ENCODE results near the gene MICA.

DNA sequence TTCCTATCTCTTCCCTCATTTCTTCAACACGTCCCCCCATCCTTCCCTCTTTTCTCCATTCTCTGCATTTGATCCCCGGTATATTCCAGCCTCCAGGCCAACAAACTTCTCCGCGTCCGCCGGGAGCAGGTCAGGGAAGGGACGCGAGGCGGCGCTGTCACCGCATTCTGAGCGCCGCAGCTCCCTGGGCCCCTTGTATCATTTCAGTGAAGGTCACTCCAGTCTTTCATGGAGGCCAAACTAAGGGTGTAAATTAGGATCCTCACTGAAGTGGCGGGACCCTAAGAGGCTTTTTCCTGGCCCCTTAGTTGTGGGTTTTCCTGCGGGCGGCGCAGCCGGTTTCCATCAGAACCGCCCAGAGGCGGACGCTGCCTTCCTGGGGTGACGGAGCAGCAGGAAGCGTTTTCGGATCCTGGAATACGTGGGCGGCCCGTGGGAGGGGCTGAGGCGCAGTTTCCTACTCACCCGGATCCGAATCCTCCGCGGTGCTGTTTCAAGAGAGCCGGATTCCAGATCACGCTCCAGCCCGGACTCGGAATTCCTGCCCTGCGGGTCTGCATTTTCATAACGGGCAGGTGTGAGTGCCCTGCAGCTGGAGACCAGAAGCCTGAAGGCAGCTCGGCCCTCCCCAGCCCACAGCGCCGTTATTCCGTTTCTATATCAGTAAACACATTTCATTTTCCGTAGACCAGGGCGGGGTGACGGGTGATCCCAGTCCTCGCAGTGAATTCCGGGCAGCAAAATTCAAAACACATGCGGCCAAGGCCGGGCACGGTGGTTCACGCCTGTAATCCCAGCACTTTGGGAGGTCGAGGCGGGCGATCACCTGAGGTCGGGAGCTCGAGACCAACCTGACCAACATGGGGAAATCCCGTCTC is 3.6 kb upstream of the MICA start:
- TF ChIP-seq SMC3 (IDR thresholded peaks at IDR 0.05) (peak; percentile 63), RCOR1 (IDR thresholded peaks at IDR 0.05; ENCODE audit: low read depth, low read length) (no peak), RAD21 (conservative IDR thresholded peaks at IDR 0.05 in 1 of 2, IDR thresholded peaks at IDR 0.05 in 1 of 2) (peak; percentile 61 to 62), EP300 (IDR thresholded peaks at IDR 0.05) (no peak), KDM1A (IDR thresholded peaks at IDR 0.05; ENCODE audit: low read depth) (no peak), POLR2A (IDR thresholded peaks at IDR 0.05; ENCODE audit: low read length) (peak; percentile 45), ESRRA (IDR thresholded peaks at IDR 0.05; ENCODE audit: borderline replicate concordance, low read length) (peak; percentile 40; the same call in 1 of the 2 replicates), CHD4 (IDR thresholded peaks at IDR 0.05; ENCODE audit: borderline replicate concordance) (no peak), EHF (CRISPR knock-in tag; IDR thresholded peaks at IDR 0.05) (no peak), BHLHE40 (IDR thresholded peaks at IDR 0.05; ENCODE audit: low read depth, low read length) (no peak)
- TF ChIP-seq, protein P1, sequence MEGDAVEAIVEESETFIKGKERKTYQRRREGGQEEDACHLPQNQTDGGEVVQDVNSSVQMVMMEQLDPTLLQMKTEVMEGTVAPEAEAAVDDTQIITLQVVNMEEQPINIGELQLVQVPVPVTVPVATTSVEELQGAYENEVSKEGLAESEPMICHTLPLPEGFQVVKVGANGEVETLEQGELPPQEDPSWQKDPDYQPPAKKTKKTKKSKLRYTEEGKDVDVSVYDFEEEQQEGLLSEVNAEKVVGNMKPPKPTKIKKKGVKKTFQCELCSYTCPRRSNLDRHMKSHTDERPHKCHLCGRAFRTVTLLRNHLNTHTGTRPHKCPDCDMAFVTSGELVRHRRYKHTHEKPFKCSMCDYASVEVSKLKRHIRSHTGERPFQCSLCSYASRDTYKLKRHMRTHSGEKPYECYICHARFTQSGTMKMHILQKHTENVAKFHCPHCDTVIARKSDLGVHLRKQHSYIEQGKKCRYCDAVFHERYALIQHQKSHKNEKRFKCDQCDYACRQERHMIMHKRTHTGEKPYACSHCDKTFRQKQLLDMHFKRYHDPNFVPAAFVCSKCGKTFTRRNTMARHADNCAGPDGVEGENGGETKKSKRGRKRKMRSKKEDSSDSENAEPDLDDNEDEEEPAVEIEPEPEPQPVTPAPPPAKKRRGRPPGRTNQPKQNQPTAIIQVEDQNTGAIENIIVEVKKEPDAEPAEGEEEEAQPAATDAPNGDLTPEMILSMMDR (IDR thresholded peaks at IDR 0.05): peak; percentile 73
- TF ChIP-seq, protein P2, sequence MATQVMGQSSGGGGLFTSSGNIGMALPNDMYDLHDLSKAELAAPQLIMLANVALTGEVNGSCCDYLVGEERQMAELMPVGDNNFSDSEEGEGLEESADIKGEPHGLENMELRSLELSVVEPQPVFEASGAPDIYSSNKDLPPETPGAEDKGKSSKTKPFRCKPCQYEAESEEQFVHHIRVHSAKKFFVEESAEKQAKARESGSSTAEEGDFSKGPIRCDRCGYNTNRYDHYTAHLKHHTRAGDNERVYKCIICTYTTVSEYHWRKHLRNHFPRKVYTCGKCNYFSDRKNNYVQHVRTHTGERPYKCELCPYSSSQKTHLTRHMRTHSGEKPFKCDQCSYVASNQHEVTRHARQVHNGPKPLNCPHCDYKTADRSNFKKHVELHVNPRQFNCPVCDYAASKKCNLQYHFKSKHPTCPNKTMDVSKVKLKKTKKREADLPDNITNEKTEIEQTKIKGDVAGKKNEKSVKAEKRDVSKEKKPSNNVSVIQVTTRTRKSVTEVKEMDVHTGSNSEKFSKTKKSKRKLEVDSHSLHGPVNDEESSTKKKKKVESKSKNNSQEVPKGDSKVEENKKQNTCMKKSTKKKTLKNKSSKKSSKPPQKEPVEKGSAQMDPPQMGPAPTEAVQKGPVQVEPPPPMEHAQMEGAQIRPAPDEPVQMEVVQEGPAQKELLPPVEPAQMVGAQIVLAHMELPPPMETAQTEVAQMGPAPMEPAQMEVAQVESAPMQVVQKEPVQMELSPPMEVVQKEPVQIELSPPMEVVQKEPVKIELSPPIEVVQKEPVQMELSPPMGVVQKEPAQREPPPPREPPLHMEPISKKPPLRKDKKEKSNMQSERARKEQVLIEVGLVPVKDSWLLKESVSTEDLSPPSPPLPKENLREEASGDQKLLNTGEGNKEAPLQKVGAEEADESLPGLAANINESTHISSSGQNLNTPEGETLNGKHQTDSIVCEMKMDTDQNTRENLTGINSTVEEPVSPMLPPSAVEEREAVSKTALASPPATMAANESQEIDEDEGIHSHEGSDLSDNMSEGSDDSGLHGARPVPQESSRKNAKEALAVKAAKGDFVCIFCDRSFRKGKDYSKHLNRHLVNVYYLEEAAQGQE (IDR thresholded peaks at IDR 0.05): no peak
- TF ChIP-seq, protein P3, sequence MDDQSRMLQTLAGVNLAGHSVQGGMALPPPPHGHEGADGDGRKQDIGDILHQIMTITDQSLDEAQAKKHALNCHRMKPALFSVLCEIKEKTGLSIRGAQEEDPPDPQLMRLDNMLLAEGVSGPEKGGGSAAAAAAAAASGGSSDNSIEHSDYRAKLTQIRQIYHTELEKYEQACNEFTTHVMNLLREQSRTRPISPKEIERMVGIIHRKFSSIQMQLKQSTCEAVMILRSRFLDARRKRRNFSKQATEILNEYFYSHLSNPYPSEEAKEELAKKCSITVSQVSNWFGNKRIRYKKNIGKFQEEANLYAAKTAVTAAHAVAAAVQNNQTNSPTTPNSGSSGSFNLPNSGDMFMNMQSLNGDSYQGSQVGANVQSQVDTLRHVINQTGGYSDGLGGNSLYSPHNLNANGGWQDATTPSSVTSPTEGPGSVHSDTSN (IDR thresholded peaks at IDR 0.05): no peak
